Measurements from ENCODE around the gene CPT1B. TPM values are rescaled to one million over a fixed set of nuclear protein-coding genes. Genes with fewer than 3 reads are reported as not detected.
A peak's percentile ranks its signal among the peaks of the same experiment; 100 is the strongest.
"Not testable (repeated sequence)": the region's sequence is repeated elsewhere in the genome, so short reads cannot be mapped to it uniquely, and the experiment has no call there.

The CPT1B gene
- 370 TPM for total RNA-seq
- long read RNA-seq, transcript CPT1B-201 (20 exons, 2,592 nt), result major isoform, 168 of 310 reads
- long read RNA-seq, transcript CPT1B-204 (19 exons, 2,647 nt), result minor isoform, 7 of 310 reads
- long read RNA-seq, transcript CPT1B-203 (19 exons, 2,662 nt), result minor isoform, 40 of 310 reads
- long read RNA-seq, partial matches to known transcripts, result 29 of 310 reads
- long read RNA-seq, other reads (novel, unspliced or antisense), result 65 of 310 reads

DNA sequence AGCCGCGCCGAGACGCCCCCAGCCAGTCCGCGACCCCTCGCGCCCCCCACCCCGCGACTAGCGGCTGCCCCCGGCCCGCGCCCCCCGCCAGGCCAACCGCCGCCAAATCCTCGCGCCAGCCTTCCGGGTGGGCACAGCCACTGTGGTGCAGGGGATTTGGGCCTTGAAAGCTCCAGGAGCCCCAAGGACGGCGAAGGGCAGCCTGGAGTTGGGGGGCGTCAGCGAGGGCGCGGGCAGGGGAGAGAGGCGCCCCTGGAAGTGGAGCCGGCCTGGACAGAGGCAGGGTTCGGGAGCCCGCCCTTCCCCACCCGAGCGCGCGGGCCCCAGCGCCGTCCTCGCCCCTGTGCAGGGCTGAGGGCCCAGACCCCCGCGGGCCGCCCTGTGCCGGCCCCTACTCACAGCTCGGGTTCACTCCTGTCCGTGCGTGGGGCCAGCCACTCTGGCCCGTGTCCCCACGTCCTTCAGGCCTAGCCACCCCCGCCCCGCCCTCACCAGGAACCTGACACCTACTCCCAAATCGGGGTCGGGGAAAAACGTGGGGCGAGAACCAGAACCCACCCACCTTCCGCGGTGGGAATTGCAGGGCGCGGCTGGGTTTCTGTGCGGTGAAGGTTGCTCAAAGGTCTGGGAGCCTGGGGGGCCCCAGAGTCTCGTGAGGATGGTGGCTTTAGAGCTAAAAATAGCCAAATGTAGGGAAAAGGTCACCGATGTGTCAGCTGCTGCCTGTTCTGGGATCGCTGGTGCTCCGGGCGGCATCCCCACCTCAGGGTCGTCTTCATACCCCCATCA, at the start of gene CPT1B:
CPT1B (minus strand) TSS at position 441 of the 789 bp plus-strand sequence. CDS start 512 bp downstream, outside the sequence.
- intact Hi-C loops (cut with DNase I), result loop anchor here (1.0 to 2.0 kb wide), 2 partner anchors 15 to 43 kb away; no protein-coding TSS in a partner anchor

DNA sequence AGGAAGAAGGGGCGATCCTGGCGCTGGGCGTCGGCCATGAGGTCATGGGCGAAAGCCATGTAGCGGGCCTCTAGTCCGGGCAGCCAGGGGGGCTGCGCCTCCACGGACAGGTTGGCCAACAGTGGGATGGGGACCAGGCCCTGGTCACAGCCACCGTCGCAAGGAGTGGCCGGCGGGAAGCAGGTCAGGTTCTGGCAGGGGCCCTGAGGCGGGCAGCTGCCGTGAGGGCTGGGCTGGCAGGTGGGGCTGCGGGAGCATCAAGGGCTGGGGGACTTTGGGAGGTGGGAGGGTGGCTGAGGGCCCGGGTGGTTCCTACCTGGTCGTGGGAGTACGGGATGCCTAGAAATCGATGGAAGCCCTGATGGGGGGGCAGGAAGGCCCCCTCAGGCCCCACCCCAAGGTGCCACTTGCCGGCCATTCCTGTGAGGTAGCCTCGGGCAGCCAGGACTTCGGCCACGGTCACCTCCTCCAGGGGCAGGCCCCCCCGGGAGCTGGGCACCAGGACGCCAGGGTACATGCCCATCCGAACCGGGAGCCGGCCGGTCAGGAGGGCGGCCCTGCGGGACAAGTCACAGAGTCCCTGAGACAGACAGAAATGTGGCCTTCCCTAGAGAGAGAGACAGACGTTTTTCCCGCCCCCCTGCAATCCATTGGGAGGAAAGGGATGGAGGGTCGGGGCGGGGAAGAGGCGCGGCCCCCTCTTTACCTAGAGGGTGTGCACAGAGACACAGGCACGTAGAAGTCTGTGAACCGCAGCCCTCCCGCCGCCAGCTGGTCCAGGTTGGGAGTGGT, 48.8 kb upstream of the CPT1B start:
- DNase-seq (ENCODE audit: missing footprints) (no peak), ATAC-seq (no peak)
- intact Hi-C loops (cut with DNase I), result no loop called here

More for the DNA sequence above, at the start of gene CPT1B:
- no peak for DNase-seq (ENCODE audit: missing footprints)
- peak; percentile 29 for ATAC-seq

DNA sequence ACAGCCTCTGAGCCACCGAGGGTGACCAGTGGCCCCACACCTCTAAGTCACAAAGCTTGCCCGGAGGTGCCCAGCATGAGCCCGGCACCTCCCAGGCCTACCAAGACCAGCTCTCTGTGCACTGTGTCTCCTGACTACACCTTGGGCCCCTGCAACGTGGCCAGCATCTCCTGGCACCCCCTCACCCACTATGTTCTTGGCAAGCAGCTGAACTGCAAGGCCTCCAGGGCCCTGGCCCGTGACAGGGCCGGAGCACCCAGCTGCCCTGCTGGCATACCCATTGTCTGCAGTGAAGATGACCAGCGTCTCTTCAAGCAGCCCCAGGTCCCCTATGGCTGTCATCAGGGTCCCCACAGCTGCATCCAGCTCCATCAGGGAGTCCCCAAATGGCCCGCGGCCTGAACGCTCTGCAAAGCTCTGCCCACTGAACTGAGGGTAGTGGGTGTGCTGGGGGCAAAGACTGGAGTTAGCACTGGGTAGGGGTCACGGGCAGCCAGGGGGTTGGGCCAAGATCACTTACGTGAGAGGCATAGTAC, 48.2 kb upstream of the CPT1B start:
- no peak for DNase-seq (ENCODE audit: missing footprints)
- intact Hi-C loops (cut with DNase I), result no loop called here
- ATAC-seq, result no peak

DNA sequence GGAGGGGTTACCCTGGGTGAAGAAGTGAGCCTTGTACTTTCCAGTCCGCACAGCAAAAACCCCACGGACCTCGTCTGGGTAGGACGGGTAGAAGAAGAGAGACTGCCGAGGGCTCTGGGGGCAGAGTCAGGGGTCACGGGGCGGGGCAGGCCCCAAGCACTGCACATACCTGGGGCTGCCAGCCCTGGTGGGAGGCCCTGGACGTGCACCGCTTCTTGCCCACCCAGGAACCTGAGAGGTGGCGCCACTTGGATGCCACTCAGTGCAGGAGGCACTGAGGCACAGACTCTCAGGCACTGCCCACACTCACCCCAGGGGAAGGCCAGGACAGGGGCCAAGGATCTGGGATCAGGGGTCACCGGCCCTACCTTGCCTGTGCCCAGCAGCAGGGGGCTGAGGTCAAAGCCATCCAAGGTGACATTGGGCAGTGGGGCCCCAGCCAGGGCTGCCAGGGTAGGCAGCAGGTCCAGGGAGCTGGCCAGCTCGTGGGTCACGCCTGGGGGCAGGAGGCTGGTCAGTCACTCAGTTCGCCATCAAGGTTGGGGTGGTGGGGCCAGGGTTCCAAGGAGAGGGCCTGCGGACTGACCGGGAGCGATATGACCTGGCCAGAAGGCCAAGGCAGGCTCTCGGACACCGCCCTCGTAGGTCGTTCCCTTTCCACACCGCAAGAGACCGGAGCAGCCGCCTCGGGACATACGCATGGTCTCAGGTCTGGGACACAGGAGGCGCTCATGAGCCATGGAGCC, 47.5 kb upstream of the CPT1B start:
- intact Hi-C loops (cut with DNase I), result no loop called here
- ATAC-seq, result no peak
- DNase-seq (ENCODE audit: missing footprints), result no peak

DNA sequence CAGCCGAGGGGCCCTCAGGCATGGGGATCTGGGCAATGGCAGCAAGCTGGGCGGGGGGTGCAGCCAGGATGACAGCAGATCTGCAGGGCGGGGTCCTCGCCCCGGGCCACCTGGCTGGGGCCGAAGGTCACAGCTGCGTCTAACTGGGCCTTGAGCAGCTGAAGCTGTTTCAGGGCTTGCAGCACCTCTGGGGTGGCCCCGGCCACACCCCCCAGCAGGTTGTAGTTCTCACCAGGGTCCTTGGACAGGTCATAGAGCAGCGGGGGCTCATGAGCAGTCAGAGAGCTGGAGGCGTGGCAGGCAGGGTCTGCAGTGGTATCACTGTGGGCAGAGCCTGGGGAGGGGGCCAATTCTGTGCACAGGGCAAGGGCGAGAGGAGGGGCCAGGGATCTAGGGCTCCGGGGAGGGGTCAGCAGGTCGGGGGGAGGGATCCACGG, 46.9 kb upstream of the CPT1B start:
- ATAC-seq (no peak), DNase-seq (ENCODE audit: missing footprints) (no peak)
- intact Hi-C loops (cut with DNase I), result no loop called here

DNA sequence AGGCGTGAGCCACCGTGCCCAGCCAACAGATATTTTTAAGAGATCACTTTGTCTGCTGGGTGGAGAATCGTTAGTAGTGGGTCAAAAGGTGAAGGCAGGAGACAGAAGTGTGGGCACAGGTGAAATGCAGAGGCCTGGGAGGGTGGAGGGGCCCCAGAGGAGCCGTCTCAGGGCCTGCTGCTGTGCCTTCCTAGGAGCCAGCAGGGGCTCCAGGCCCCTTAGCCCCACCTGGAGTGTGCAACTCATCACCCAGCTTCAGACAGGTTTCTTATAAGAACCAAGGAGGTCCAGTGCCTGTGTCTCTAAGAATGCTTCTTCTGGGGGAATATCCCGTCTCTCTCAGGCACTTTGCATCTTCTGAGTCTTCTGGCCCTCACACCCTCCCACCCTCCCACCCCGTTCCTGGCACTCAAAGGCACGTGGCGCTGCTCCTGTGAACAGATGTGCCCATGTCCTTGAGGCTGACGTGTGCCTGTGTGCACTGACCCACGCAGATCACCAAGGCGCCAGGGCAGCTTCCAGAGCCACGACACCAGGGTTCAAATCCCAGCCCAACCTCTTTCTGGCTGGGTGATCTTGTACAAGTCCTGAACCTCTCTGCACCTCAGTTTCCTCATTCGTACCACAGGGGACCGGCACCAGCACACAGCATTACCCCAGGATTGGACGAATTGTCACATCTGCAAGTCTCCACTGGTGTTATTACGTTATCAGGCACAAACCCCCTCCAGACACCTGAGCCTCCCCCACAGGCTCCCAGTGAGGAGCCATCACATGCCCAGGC, 46.3 kb upstream of the CPT1B start:
- no peak for DNase-seq (ENCODE audit: missing footprints)
- no peak for ATAC-seq
- intact Hi-C loops (cut with DNase I), result loop anchor here (5.0 kb wide), 2 partner anchors 82 to 97 kb away; partner anchors contain the start of gene SCO2

DNA sequence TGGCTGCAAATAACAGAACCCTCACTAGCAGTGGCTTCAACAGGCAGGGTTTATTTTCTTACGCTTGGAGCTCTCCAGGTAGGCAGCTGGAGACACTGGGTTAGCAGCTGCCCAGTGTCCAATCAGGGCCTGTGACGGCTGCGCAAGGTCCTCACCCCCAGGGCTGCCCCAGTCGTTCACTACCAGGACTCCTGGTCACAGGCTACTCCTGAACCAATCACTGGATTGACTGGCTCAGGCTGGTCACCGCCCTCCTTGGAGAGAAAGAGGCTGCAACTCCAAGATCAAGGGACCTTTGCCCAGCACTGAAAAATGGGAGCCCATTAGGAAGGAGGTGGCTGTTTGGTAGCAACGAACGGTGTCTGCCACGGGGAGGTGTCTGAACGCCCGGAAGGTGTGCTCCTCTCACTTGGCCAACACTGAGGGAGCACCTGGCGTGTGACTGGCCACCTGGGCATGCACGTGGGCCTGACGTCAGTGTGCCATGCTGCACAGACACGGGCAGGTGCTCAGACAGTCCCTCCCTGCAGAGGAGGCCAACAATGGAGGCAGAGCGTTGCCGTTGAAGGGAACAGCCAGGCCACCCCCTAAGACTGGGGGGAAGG, 44.6 kb upstream of the CPT1B start:
- ATAC-seq (no peak), DNase-seq (ENCODE audit: missing footprints) (no peak)
- intact Hi-C loops (cut with DNase I), result loop anchor here (5.0 kb wide), 2 partner anchors 81 to 96 kb away; partner anchors contain the start of gene SCO2

DNA sequence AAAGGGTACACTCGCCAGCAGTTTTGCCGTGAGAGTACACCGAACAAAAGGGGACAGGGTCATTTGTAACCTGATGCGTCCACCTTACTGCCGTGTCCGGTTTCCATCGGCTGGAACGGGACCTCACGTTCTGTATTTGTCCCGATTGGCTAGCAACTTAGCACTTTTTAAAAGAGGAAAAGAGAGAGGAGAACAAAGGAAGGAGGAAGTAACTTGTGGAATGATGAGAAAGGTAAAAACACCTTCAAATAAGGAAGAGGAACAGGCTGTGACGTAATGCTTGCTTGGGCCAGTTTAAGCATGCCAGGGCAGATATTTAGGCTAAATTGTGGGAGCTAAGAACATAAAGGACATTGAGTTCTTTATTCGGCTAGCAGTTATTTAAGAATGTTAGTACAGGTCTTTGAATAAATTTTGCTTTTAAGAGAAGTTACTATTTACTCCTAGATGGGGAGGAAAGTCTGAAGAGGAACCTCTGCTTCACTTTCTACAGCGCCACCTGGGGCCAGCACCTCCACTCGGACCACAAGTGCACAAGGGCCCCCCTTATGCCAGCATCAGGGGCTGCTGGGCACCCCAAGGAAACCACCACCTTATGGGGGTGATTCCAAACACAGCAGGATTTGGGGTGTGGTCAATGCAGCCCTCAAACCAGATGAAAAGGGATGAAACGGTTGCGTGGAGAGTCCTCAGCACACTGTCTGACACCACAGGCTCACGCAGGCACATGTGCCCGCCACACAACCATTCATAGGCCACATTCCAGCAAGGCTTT, 43.9 kb upstream of the CPT1B start:
- DNase-seq (ENCODE audit: missing footprints) (no peak), ATAC-seq (no peak)
- intact Hi-C loops (cut with DNase I), result loop anchor here (2.0 to 5.0 kb wide), 4 partner anchors 45 to 95 kb away; partner anchors contain the start of genes SCO2 and SHANK3

DNA sequence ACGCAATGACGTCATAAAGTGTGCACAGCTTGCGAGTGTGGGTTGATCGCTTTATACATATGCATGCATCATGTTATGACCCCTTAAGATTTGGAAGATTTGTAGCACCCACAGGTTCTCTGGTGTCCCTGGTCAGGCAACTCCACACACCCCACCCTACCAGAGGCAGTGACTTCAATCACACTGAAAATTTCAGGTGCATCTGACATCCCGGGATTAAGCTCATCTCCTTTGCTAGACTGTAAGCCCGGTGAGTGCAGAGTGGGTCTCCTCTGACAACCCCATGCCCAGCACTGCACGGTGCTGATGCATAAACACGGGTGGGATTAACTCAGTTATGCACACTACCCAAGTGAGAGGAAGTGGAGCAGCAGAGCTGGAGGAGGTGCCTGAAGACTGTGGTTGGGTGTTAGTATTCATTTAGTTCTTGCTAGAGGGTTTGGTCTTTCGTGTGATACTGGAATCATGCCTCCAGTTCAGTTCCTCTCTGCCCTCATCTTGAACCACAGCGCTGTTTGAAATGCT, 43.2 kb upstream of the CPT1B start:
- intact Hi-C loops (cut with DNase I), result loop anchor here (2.0 to 5.0 kb wide), 4 partner anchors 45 to 94 kb away; partner anchors contain the start of genes SCO2 and SHANK3

DNA sequence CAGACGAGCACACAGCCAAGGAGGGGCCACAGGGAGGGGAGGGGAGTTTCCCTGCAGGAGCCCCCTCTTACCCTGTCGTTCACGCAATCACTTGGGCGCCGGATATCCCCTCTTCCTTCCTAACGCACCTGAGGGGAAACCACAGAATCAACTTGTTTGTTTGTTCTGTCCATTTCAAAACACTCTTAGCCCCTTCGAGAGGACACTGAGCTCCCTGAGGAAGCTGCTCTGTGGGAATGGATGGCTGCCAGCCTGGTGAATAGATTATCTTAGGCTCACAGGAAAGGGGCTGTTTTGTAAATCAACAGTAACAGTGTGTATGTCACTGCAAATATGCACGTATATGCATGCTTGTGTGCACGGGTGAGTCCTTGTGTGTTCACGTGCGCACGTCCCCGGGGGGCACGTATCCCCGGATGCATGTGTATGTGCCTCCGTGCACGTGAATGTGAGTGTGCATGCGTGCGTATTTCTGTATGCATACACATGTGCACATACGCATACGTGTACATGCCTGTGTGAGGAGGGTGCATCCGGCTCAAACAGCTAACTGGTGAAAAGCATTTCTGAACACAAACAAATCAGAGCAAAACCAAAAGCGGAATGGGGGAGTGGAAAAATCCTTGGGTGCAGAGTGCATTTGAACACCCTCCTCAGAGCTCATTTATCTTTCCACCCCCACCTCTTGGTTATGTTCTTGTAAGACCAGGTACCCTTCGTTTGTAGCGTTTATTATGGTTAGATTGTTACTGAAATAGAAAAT, 42.5 kb upstream of the CPT1B start:
- intact Hi-C loops (cut with DNase I), result loop anchor here (2.0 to 5.0 kb wide), 4 partner anchors 44 to 93 kb away; partner anchors contain the start of genes SCO2 and SHANK3
- ATAC-seq (peak; percentile 79), DNase-seq (ENCODE audit: missing footprints) (peak; percentile 81)

More for the DNA sequence above, 43.2 kb upstream of the CPT1B start:
- DNase-seq (ENCODE audit: missing footprints), result no peak
- ATAC-seq, result peak; percentile 35

DNA sequence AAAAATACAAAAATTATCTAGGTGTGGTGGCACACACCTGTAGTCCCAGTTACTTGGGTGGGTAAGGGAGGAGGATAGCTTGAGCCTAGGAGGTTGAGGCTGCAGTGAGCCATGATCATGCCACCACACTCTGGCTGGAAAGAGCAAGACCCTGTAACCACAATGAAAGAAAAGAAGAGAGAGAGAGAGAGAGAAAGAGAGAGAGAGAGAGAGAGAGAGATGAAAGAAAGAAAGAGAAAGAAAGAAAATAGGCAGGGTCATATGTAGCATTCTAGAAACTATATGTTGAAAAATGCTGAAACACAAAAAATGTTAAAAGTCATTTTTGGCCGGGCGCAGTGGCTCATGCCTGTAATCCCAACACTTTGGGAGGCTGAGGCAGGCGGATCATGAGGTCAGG, 36.1 kb upstream of the CPT1B start:
- ATAC-seq; DNase-seq (ENCODE audit: missing footprints): not testable (repeated sequence)
- intact Hi-C loops (cut with DNase I), result loop anchor here (5.0 to 10.0 kb wide), 2 partner anchors 67 to 369 kb away; partner anchors contain the start of genes KLHDC7B and TUBGCP6

DNA sequence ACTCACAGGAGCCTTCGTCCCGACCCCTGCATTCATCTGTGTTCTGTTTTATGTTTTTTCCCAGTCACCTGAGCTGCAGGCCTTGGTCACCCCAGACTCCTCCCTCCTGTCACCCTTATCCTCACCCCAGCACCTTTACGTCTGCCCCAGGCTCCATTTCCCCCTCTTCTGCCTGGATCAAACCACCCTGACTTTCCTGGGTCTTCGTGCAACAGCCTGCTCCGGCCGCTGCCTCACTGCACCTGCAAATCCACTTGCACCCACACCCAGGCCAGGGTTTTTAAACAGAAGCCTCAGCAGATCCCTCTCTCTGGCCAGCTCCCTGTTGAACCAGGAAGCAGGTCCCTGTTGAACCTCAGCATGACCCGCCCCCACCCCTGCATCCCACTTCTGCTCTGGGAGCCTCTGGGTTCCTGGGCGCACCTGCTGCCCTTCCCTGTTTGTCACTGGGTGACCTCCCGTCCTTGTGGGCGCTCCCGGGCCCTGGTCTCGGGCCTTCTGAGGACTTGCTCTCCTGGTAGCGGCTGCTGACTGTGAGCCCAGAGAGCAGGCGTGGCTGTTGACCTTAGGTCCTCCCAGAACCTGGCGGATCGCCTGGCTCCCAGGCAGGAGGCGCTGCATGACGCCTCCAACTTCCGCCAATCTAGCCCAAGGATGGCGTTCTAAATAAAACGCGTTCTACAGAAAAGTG, 35.2 kb upstream of the CPT1B start:
- DNase-seq (ENCODE audit: missing footprints), result no peak
- ATAC-seq, result peak; percentile 84
- intact Hi-C loops (cut with DNase I), result loop anchor here (5.0 to 10.0 kb wide), 2 partner anchors 66 to 369 kb away; partner anchors contain the start of genes KLHDC7B and TUBGCP6

DNA sequence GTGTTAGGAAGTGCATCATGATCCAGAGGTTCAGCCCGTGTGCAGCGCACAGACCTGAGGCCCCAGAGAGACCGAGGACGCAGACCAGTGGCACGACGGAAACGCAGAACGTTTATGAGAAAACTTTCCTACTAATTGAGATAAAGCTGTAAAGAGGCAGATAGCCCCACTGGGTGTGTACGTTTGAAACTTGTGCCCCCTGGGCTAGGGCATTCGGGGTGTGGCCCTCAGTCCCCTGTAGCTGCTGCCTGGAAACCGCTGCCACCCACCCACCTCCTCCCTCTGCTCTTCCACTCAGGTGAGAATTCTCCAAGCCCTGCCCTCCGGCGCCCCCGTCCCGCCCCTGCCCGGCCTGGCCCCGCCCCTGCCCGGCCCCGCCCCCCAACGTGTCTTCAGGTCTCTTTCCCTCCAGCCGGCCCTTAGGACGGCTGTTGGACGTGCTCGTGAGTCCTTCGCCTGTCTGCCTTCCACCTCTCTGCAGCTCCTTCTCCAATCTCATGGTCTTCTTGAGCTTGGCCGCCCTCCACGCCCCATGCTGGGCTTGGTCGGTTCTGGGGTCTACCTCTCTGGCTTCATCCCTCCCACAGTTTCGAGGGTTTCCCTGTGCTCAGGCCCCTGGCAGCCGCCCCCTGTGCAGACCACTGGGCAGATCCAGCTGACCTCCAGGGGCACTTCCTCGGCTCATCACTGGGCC, 34.4 kb upstream of the CPT1B start:
- DNase-seq (ENCODE audit: missing footprints) (no peak), ATAC-seq (no peak)
- intact Hi-C loops (cut with DNase I), result loop anchor here (5.0 to 10.0 kb wide), 2 partner anchors 65 to 368 kb away; partner anchors contain the start of genes KLHDC7B and TUBGCP6

DNA sequence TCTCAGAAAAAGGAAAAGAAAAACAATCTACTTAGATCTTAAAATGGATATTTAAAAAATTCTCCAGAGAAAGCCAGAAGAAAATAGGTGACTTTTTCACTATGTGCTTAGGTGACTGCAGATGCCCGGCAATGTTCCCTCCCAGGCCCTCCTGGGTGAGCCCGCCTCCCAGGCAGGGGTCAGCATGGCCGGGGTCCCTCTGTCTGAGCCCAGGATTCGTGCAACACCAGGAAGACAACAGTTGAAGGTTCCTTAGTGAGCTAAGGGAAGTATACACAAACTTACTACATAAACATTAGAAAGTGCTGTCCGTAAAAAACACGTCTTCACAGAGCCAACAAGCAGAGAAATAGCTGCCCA, 33.9 kb upstream of the CPT1B start:
- intact Hi-C loops (cut with DNase I), result loop anchor here (5.0 to 10.0 kb wide), 2 partner anchors 65 to 367 kb away; partner anchors contain the start of genes KLHDC7B and TUBGCP6
- ATAC-seq (no peak), DNase-seq (ENCODE audit: missing footprints) (no peak)
